Heart left ventricle (tissue), 13 donors: ENCODE measurements around the gene C2CD2.

Experiments used
- POLR2A ChIP-seq, 2 donors: fragments of 450-650 bp; IDR thresholded peaks; one replicate each; pipeline ENCODE4 v1.6.1; 2017; ENCODE audit warnings: antibody characterized with exemption in 2 of 2, mild to moderate bottlenecking in 2 of 2, moderate library complexity in 2 of 2
- TF ChIP-seq, protein P1 (sequence below), 12 donors: fragments of 200-600 bp; sonication (generic) in 4 of 12; IDR thresholded peaks; one replicate each; pipeline versions ENCODE4 v1.5.0 to v1.8.0; 2018 to 2022; ENCODE audit warnings: antibody characterized with exemption in 12 of 12, mild to moderate bottlenecking in 5 of 12
- donor health status: ischemic (EF 13 %, LVEDD 7.1; RV severe dilation, severe dysfunction).
- donor health status: DM: no; HTN: yes; CAD: no.
- donor health status: DM: no; HTN: no; CAD: no.
- donor health status: ischemic (EF 25% LVEDD 6.9; RV normal size, moderate dysfunction).
- donor health status: ischemic (EF 25% LVEDD 5.7; RV mildly dilated, moderate dysfunction).
- donor health status: ischemic (EF 35%, LVEDD 5.7; RV mildly dilated, moderate dysfunction).
- donor health status: nonischemic (EF 11% LVEDD 7.7; RV severe dilation, severe dysfunction).
- donor health status: DM: yes; HTN: yes; CAD: no.
- donor health status: PGD.
- donor health status: ischemic (EF 29% LVEDD 5.4; RV normal size, mild dysfunction).
- donor health status: nonischemic (EF 23%, LVEDD 6.1; RV moderate dilation, normal function).

- TF ChIP-seq, protein P1, sequence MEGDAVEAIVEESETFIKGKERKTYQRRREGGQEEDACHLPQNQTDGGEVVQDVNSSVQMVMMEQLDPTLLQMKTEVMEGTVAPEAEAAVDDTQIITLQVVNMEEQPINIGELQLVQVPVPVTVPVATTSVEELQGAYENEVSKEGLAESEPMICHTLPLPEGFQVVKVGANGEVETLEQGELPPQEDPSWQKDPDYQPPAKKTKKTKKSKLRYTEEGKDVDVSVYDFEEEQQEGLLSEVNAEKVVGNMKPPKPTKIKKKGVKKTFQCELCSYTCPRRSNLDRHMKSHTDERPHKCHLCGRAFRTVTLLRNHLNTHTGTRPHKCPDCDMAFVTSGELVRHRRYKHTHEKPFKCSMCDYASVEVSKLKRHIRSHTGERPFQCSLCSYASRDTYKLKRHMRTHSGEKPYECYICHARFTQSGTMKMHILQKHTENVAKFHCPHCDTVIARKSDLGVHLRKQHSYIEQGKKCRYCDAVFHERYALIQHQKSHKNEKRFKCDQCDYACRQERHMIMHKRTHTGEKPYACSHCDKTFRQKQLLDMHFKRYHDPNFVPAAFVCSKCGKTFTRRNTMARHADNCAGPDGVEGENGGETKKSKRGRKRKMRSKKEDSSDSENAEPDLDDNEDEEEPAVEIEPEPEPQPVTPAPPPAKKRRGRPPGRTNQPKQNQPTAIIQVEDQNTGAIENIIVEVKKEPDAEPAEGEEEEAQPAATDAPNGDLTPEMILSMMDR (IDR thresholded peaks at IDR 0.05), result no peak
- no peak for TF ChIP-seq POLR2A (IDR thresholded peaks at IDR 0.05)
These were observed 6.6 kb upstream of the C2CD2 start for GRCh38 chr21:41960386-41960785.
